Esophagus squamous epithelium (tissue), 4 donors: ENCODE measurements around the gene PPARG.

Experiments used
- CTCF ChIP-seq, 6 experiments: fragments of 450-650 bp in 4 of 6; fragments of 200-600 bp in 2 of 6; sonication (generic) in 2 of 6; IDR thresholded peaks; one replicate each; pipeline ENCODE4 v1.5.1; 2016 to 2019; ENCODE audit warnings: antibody characterized with exemption in 6 of 6, mild to moderate bottlenecking in 4 of 6, moderate library complexity in 4 of 6
- POLR2A ChIP-seq, 4 donors: fragments of 450-650 bp; IDR thresholded peaks; one replicate each; pipeline ENCODE4 v1.6.1; 2017; ENCODE audit warnings: antibody characterized with exemption in 4 of 4, mild to moderate bottlenecking in 4 of 4, moderate library complexity in 3 of 4

GRCh38 chr3:12349895-12350811, 61.3 kb downstream of the PPARG start:
- TF ChIP-seq CTCF (IDR thresholded peaks at IDR 0.05) (no peak), POLR2A (IDR thresholded peaks at IDR 0.05) (no peak)
